ENCODE results near the gene BCKDHA. TPM values are rescaled to one million over a fixed set of nuclear protein-coding genes. Genes with fewer than 3 reads are reported as not detected.

The BCKDHA gene
- polyA plus RNA-seq, 1 donor (not counting 4 experiments of a cell fraction or from before 2014, with no cell fraction given): 7.5 TPM

DNA sequence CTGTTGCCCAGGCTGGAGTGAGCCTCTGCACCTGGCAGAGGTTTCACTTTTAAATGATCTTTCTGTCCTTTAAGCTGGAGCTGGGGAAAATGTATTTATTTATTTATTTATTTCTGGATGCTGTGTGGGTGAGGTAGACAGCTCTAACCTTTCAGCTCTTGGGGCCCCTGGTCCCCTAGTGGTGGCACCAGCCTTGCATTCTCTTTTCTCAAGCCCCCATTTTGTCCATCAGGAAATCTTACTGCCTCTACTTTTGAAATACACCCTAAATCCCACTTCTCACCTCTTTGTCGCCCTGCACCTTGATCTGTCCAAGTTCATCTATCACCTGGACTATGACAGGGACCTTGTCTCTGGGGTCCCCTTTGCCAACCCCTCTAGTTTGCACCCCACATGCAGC is 31.5 kb upstream of the BCKDHA start:
- TF ChIP-seq, protein P1, sequence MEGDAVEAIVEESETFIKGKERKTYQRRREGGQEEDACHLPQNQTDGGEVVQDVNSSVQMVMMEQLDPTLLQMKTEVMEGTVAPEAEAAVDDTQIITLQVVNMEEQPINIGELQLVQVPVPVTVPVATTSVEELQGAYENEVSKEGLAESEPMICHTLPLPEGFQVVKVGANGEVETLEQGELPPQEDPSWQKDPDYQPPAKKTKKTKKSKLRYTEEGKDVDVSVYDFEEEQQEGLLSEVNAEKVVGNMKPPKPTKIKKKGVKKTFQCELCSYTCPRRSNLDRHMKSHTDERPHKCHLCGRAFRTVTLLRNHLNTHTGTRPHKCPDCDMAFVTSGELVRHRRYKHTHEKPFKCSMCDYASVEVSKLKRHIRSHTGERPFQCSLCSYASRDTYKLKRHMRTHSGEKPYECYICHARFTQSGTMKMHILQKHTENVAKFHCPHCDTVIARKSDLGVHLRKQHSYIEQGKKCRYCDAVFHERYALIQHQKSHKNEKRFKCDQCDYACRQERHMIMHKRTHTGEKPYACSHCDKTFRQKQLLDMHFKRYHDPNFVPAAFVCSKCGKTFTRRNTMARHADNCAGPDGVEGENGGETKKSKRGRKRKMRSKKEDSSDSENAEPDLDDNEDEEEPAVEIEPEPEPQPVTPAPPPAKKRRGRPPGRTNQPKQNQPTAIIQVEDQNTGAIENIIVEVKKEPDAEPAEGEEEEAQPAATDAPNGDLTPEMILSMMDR (optimal IDR thresholded peaks at IDR 0.05 in 1 of 3, IDR thresholded peaks at IDR 0.05 in 1 of 3, conservative IDR thresholded peaks at IDR 0.05 in 1 of 3; ENCODE audit: extremely low read depth in 1 of 3, insufficient read depth in 2 of 3, low read length in 3 of 3): peak in 2 of 3 experiments; percentile 21 to 22
- no peak for TF ChIP-seq EZH2 (IDR thresholded peaks at IDR 0.05; ENCODE audit: low read length)
- H4K20me1 ChIP-seq (ENCODE audit: control insufficient read depth, extremely low read depth, insufficient read depth, low read length): no peaks in the 10 kb centered on the region
- no peak overlapping the region for H3K4me2 ChIP-seq (ENCODE audit: control insufficient read depth, extremely low read depth, insufficient read depth, low read depth, low read length)
- H3K9me3 ChIP-seq (ENCODE audit: control insufficient read depth, low read depth, low read length): no peaks in the 10 kb centered on the region
- peaks cover 2% of the 10 kb centered on the region for H3K9me1 ChIP-seq (ENCODE audit: control insufficient read depth, extremely low read depth, insufficient read depth, low read length)
- peaks cover 26% of the 10 kb centered on the region for H3K4me1 ChIP-seq (ENCODE audit: control insufficient read depth, extremely low read depth, insufficient read depth, low read length)
- no peak overlapping the region for H3K27ac ChIP-seq (ENCODE audit: control insufficient read depth, insufficient read depth, low read length)
- FAIRE-seq (no peak), DNase-seq (ENCODE audit: low read depth, low spot score) (no peak)
- no peaks in the 10 kb centered on the region for H3K27me3 ChIP-seq (ENCODE audit: control insufficient read depth, extremely low read depth, insufficient read depth, low read length)
- H3K9ac ChIP-seq (ENCODE audit: control insufficient read depth, extremely low read depth, insufficient read depth, low read length): no peak overlapping the region
- H2AFZ ChIP-seq (ENCODE audit: control insufficient read depth, low read length): no peak overlapping the region
- no peaks in the 10 kb centered on the region for H3K36me3 ChIP-seq (ENCODE audit: control insufficient read depth in 2 of 2, extremely low read depth in 1 of 2, insufficient read depth in 2 of 2, low read length in 2 of 2)
- H3K4me3 ChIP-seq (ENCODE audit: control insufficient read depth in 2 of 3, extremely low read depth in 1 of 3, insufficient read depth in 2 of 3, low read depth in 1 of 3, low read length in 3 of 3): no peak overlapping the region
- dilution Hi-C loops (cut with MboI; ENCODE audit: extremely low pct_ligation_motif_present, low sequenced_read_pairs): no loop called here
- peaks cover 12% of the 10 kb centered on the region for H3K79me2 ChIP-seq (ENCODE audit: control insufficient read depth, insufficient read depth, low read length)

DNA sequence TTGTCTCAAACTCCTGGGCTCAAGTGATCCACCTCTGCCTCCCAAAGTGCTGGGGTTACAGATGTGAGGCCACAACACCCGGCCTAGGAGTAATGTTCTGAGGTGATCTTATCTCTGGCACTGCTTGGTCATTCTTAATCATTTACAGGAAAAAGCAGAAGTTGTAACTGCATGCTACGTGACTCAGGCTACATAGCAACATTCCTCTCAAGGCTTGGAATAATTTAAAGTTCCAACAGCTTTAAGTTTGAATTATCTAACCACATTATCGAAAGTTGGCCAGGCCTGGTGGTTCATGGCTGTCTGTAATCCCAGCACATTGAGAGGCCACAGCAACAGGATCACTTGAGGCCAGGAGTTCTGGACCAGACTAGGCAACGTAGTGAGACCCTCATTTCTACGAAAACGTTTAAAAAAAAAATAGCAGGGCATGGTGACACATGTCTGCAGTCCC is 29.7 kb upstream of the BCKDHA start:
- H3K36me3 ChIP-seq (ENCODE audit: control insufficient read depth in 2 of 2, extremely low read depth in 1 of 2, insufficient read depth in 2 of 2, low read length in 2 of 2): no peaks in the 10 kb centered on the region
- H3K9me3 ChIP-seq (ENCODE audit: control insufficient read depth, low read depth, low read length): no peaks in the 10 kb centered on the region
- H3K4me1 ChIP-seq (ENCODE audit: control insufficient read depth, extremely low read depth, insufficient read depth, low read length): peaks cover 19% of the 10 kb centered on the region
- H3K9me1 ChIP-seq (ENCODE audit: control insufficient read depth, extremely low read depth, insufficient read depth, low read length): peaks cover 2% of the 10 kb centered on the region
- DNase-seq (ENCODE audit: low read depth, low spot score) (peak; percentile 84), FAIRE-seq (peak; percentile 92)
- no peaks in the 10 kb centered on the region for H4K20me1 ChIP-seq (ENCODE audit: control insufficient read depth, extremely low read depth, insufficient read depth, low read length)
- dilution Hi-C loops (cut with MboI; ENCODE audit: extremely low pct_ligation_motif_present, low sequenced_read_pairs): no loop called here
- no peak overlapping the region for H2AFZ ChIP-seq (ENCODE audit: control insufficient read depth, low read length)
- H3K27me3 ChIP-seq (ENCODE audit: control insufficient read depth, extremely low read depth, insufficient read depth, low read length): no peaks in the 10 kb centered on the region
- TF ChIP-seq, protein P1 (optimal IDR thresholded peaks at IDR 0.05 in 1 of 3, IDR thresholded peaks at IDR 0.05 in 1 of 3, conservative IDR thresholded peaks at IDR 0.05 in 1 of 3; ENCODE audit: extremely low read depth in 1 of 3, insufficient read depth in 2 of 3, low read length in 3 of 3): no peak
- no peak for TF ChIP-seq EZH2 (IDR thresholded peaks at IDR 0.05; ENCODE audit: low read length)
- peak overlapping the region; percentile 62 for H3K27ac ChIP-seq (ENCODE audit: control insufficient read depth, insufficient read depth, low read length)
- H3K9ac ChIP-seq (ENCODE audit: control insufficient read depth, extremely low read depth, insufficient read depth, low read length): peak overlapping the region; percentile 13
- no peak overlapping the region for H3K4me3 ChIP-seq (ENCODE audit: control insufficient read depth in 2 of 3, extremely low read depth in 1 of 3, insufficient read depth in 2 of 3, low read depth in 1 of 3, low read length in 3 of 3)
- H3K4me2 ChIP-seq (ENCODE audit: control insufficient read depth, extremely low read depth, insufficient read depth, low read depth, low read length): no peak overlapping the region
- H3K79me2 ChIP-seq (ENCODE audit: control insufficient read depth, insufficient read depth, low read length): peaks cover 12% of the 10 kb centered on the region

All from keratinocyte (primary cell).